ENCODE data around the gene ACER1.
"Not testable (repeated sequence)": the region's sequence is repeated elsewhere in the genome, so short reads cannot be mapped to it uniquely, and the experiment has no call there.

Gene ACER1

DNA sequence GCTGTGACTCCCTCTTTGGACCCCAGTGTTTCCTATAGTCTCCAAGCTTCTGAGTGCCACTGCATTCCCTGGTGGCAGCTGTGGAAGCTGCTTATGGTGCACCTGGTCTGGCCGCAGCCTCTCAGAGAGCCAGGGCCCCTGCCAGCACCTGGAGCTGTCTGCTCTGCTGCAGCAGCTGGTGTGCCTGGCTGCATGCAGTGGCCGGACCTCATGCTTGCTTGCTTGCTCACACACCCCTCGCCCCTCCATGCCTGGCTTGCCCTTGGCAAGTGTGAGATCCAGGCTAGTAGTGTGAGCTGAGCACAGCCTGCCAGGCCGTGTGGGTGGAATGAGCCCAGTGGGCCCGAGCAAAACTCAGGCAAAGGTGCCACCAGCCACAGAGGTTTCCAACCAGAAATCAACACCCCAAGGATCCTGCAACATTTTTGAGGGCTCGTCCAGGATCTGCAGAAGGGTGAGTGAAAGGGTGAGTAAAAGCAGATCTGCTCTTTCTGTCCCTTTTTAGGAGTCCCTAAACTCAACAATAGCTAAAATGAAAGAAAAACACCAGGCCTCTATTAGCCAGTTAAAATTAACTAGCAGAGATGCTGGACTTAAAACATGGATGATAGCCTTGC lies 46.0 kb downstream of the ACER1 start:
- H3K9ac ChIP-seq (ENCODE audit: low read length): no peak overlapping the region
- H3K4me3 ChIP-seq (ENCODE audit: low read length): no peak overlapping the region
- H3K36me3 ChIP-seq (replicated peaks; ENCODE audit: low read depth, low read length): peaks cover 5% of the 10 kb centered on the region
- peaks cover 41% of the 10 kb centered on the region for H3K9me3 ChIP-seq (ENCODE audit: insufficient read depth, low read length)
- no peak overlapping the region for H3K4me2 ChIP-seq (ENCODE audit: low read length)
- H3K79me2 ChIP-seq (ENCODE audit: low read length): no peaks in the 10 kb centered on the region
- no peaks in the 10 kb centered on the region for H3K27me3 ChIP-seq (ENCODE audit: low read depth, low read length)
- no peak overlapping the region for H2AFZ ChIP-seq (ENCODE audit: low read depth, low read length)
- H3K4me1 ChIP-seq (ENCODE audit: low read length): no peaks in the 10 kb centered on the region
- TF ChIP-seq EZH2phosphoT487 (IDR thresholded peaks at IDR 0.05; ENCODE audit: low read depth) (no peak), CTCF (IDR thresholded peaks at IDR 0.05; ENCODE audit: low read depth, low read length) (no peak)
- no peak overlapping the region for H3K27ac ChIP-seq (ENCODE audit: low read length)
- H4K20me1 ChIP-seq (ENCODE audit: insufficient read depth, low read length): no peaks in the 10 kb centered on the region

DNA sequence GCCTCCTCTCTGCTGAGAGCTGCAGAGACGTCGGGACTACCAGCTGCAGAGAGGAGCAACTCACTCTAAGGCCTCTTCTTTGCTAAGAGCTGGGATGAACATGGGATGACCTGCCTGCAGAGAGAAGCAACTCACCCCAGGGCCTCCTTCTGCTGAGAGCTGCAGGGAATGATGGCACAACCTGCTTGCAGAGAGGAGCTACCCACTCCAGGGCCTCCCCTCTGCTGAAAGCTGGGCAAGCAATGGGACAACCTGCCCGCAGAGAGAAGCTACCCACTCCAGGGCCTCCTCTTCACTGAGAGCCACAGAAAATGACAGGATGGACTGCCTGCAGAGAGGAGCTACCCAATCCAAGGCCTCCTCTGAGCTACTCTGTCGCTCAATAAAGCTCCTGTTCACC lies 46.7 kb downstream of the ACER1 start:
- Histone ChIP-seq H3K79me2 (ENCODE audit: low read length) (no peaks in the 10 kb centered on the region), H3K9ac (ENCODE audit: low read length) (no peak overlapping the region), H2AFZ (ENCODE audit: low read depth, low read length) (no peak overlapping the region), H3K4me2 (ENCODE audit: low read length) (no peak overlapping the region), H3K9me3 (ENCODE audit: insufficient read depth, low read length) (peaks cover 34% of the 10 kb centered on the region), H3K4me3 (ENCODE audit: low read length) (no peak overlapping the region), H3K4me1 (ENCODE audit: low read length) (no peaks in the 10 kb centered on the region), H3K36me3 (replicated peaks; ENCODE audit: low read depth, low read length) (peaks cover 5% of the 10 kb centered on the region), H4K20me1 (ENCODE audit: insufficient read depth, low read length) (no peaks in the 10 kb centered on the region), H3K27ac (ENCODE audit: low read length) (no peak overlapping the region), H3K27me3 (ENCODE audit: low read depth, low read length) (no peaks in the 10 kb centered on the region)
- TF ChIP-seq EZH2phosphoT487 (IDR thresholded peaks at IDR 0.05; ENCODE audit: low read depth) (no peak), CTCF (IDR thresholded peaks at IDR 0.05; ENCODE audit: low read depth, low read length) (no peak)

GRCh38 chr19:6282393-6282792 lies 51.0 kb downstream of the ACER1 start:
- not testable (repeated sequence) for H3K27me3 ChIP-seq (ENCODE audit: low read depth, low read length); H3K36me3 ChIP-seq (replicated peaks; ENCODE audit: low read depth, low read length); H3K4me3 ChIP-seq (ENCODE audit: low read length); H2AFZ ChIP-seq (ENCODE audit: low read depth, low read length); H3K9ac ChIP-seq (ENCODE audit: low read length); H3K4me2 ChIP-seq (ENCODE audit: low read length); H3K27ac ChIP-seq (ENCODE audit: low read length)
- H4K20me1 ChIP-seq (ENCODE audit: insufficient read depth, low read length): peaks cover 13% of the 10 kb centered on the region
- peaks cover 21% of the 10 kb centered on the region for H3K9me3 ChIP-seq (ENCODE audit: insufficient read depth, low read length)
- peaks cover 15% of the 10 kb centered on the region for H3K4me1 ChIP-seq (ENCODE audit: low read length)
- peaks cover 21% of the 10 kb centered on the region for H3K79me2 ChIP-seq (ENCODE audit: low read length)

DNA sequence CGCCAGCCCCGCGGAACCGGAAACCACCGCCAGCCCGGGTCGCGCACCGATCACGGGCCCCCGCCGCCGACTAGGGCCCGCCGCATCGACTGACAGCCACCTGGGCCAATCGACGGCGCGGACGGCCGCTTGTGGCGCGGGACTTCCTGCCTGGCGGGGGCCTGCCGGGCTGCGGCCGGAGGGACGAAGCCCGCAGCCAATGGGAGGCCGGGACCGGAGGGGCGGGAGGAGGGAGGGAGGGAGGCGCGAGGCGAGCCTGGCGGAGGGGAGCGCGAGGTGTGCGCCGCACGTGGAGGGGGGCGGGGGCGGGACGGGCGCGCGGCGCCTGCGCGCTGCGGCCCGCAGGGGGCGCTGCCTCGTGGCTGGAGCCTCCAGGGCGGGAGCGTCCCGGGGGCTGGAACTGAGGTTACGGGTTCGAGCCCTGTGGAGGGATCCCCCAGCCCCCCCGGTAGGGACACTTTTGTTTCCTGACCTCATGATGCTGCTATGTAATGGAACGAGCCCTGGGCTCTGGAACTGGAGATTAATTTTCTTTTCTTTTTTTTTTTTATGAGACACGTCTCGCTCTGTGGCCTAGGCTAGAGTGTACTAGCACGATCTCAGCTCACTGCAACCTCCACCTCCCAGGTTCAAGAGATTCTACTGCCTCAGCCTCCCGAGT lies 53.4 kb downstream of the ACER1 start, which contains the start of gene MLLT1:
TSS of gene MLLT1 (minus strand) at position 45 of the 661 bp plus-strand sequence. CDS start 191 bp downstream, outside the sequence.
- TF ChIP-seq CTCF (IDR thresholded peaks at IDR 0.05; ENCODE audit: low read depth, low read length) (peak; percentile 54), EZH2phosphoT487 (IDR thresholded peaks at IDR 0.05; ENCODE audit: low read depth) (no peak)
- 0 out of 2 replicates have a peak within 1 kb of the TSS, but pooled peaks have one; percentile 6 for H2AFZ ChIP-seq (ENCODE audit: low read depth, low read length)

More for the DNA sequence above, 53.4 kb downstream of the ACER1 start, which contains the start of gene MLLT1:
- Histone ChIP-seq H3K27ac (ENCODE audit: low read length) (peak within 1 kb of the TSS; percentile 26), H3K4me2 (ENCODE audit: low read length) (peak within 1 kb of the TSS; percentile 87), H3K9ac (ENCODE audit: low read length) (peak within 1 kb of the TSS; percentile 92), H3K4me3 (ENCODE audit: low read length) (peak within 1 kb of the TSS; percentile 84), H3K4me1 (ENCODE audit: low read length) (peaks cover 20% of the 10 kb centered on the region), H3K36me3 (replicated peaks; ENCODE audit: low read depth, low read length) (peaks cover 12% of the 10 kb centered on the region), H3K9me3 (ENCODE audit: insufficient read depth, low read length) (peaks cover 3% of the 10 kb centered on the region; the same call in 1 of the 2 replicates), H3K79me2 (ENCODE audit: low read length) (peaks cover 44% of the 10 kb centered on the region), H4K20me1 (ENCODE audit: insufficient read depth, low read length) (peaks cover 37% of the 10 kb centered on the region), H3K27me3 (ENCODE audit: low read depth, low read length) (no peaks in the 10 kb centered on the region)
